Epithelial cell of esophagus (primary cell): Measurements from ENCODE around the gene PASK.

ENCODE experiments used
- DNase-seq: peaks from one replicate; pipeline ENCODE4 v3.0.0; 2010; ENCODE audit warnings: low read depth
- H3K4me3 ChIP-seq: 2 replicates; pipeline ENCODE4 v1.5.1; 2011; ENCODE audit warnings: mild to moderate bottlenecking, low read length, control low read depth
- TF ChIP-seq, protein P1 (sequence below): IDR thresholded peaks from 2 replicates; pipeline ENCODE4 v1.5.1; 2011; ENCODE audit warnings: low read depth, mild to moderate bottlenecking, low read length, control low read depth, inconsistent platforms; ENCODE audit not compliant: insufficient read depth; ENCODE audit errors: missing control alignments

Gene PASK

GRCh38 chr2:241126771-241127202 is 22.5 kb downstream of the PASK start:
- no peak for DNase-seq
- TF ChIP-seq, protein P1, sequence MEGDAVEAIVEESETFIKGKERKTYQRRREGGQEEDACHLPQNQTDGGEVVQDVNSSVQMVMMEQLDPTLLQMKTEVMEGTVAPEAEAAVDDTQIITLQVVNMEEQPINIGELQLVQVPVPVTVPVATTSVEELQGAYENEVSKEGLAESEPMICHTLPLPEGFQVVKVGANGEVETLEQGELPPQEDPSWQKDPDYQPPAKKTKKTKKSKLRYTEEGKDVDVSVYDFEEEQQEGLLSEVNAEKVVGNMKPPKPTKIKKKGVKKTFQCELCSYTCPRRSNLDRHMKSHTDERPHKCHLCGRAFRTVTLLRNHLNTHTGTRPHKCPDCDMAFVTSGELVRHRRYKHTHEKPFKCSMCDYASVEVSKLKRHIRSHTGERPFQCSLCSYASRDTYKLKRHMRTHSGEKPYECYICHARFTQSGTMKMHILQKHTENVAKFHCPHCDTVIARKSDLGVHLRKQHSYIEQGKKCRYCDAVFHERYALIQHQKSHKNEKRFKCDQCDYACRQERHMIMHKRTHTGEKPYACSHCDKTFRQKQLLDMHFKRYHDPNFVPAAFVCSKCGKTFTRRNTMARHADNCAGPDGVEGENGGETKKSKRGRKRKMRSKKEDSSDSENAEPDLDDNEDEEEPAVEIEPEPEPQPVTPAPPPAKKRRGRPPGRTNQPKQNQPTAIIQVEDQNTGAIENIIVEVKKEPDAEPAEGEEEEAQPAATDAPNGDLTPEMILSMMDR = no peak
- H3K4me3 ChIP-seq = no peak overlapping the region

GRCh38 chr2:241126201-241126611 is 23.1 kb downstream of the PASK start:
- DNase-seq = no peak
- no peak overlapping the region for H3K4me3 ChIP-seq
- TF ChIP-seq, protein P1 = no peak

- TF ChIP-seq, protein P1 = no peak
- DNase-seq = no peak
These were observed 23.6 kb downstream of the PASK start for GRCh38 chr2:241125626-241126025.

DNA sequence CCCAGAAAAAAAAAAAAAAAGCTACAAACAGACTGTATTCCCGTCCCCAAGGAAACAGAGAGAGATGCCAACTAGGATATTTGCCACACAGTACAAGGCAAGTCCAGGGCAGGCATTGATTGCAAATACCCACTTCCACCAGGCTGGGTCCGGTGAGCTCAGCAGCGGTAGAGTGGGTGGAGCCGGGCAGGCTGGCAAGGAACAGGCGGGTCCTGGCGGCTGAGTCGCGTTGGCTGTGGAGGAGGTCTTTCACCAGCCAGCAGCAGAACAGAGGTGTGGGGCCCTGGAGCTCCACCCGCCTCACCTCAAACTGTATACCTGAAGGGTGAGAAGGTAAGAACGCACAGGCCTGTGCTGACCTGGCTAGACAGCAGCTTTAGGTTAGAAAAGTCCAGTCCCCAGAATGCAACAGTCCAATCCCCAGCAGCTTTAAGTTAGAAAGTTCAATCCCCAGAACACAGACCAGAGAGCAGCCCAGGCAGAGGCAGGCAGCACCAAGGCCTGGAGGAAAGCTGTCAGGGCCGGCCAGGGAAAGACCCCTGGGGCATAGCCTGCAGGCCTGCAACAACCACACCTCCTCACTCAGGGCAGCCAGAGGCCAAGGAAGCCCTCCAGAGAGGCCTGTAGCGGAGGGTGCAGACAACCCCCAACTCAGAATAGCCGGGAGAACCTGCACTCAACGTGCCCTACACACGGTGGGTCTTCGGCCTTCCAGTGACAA is 25.3 kb downstream of the PASK start:
- H3K4me3 ChIP-seq = no peak overlapping the region
- peak; percentile 70 for DNase-seq
- TF ChIP-seq, protein P1 = no peak

More at GRCh38 chr2:241125626-241126025, 23.6 kb downstream of the PASK start:
- no peak overlapping the region for H3K4me3 ChIP-seq

GRCh38 chr2:241122376-241123002 is 26.8 kb downstream of the PASK start:
- TF ChIP-seq, protein P1 = no peak
- no peak for DNase-seq
- no peak overlapping the region for H3K4me3 ChIP-seq

DNA sequence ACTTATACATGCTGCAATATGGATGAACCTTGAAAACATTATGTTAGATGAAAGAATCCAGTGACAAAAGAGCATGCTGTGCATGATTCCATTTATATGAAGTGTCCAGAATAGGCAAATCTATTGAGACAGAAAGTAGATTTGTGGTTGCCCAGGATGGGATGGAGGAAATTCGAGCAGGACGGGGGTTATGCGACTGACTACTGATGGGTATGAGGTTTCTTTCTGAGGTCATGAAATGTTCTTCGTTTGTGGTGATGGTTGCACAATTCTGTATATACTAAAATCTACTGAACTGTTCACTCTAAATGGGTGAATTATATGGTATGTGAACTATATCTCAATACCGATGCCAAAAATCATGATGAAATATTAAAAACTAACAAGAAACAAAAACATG is 28.3 kb downstream of the PASK start:
- no peak for DNase-seq
- no peak overlapping the region for H3K4me3 ChIP-seq
- TF ChIP-seq, protein P1 = no peak
